A549 (cell line): Measurements from ENCODE around the gene FBXO22. TPM values are rescaled to one million over a fixed set of nuclear protein-coding genes. Genes with fewer than 3 reads are reported as not detected.

Experiments
- ATAC-seq, 2 experiments: fragments of 200-7000 bp in 1 of 2; fragments of >200 bp in 1 of 2; cut with Nextera tagmentation in 1 of 2; cut with Tn5 transposase in 1 of 2; 3 replicates each; pipeline versions ENCODE4 v1.8.0 to v1.9.1; 2018 to 2020; ENCODE audit warnings: mild to moderate bottlenecking in 1 of 2, moderate library complexity in 1 of 2
- CTCF ChIA-PET: fragments of 300-600 bp; sonication (Branson Sonifier 250); formaldehyde crosslinking; extraction: SDS; loops from one replicate; lab custom pipeline; 2021; ENCODE audit warnings: antibody characterized with exemption, inconsistent platforms; lab: Yijun Ruan, JAX
- POLR2A ChIA-PET: fragments of 350-600 bp; formaldehyde crosslinking; extraction: SDS; loops from one replicate; lab custom pipeline; 2021; ENCODE audit warnings: antibody characterized with exemption, inconsistent platforms; lab: Yijun Ruan, JAX
- DNase-seq, 2 experiments: peaks; one replicate each; pipeline versions ENCODE4 v3.0.0 to v3.0.0-alpha.2; 2011 to 2016; ENCODE audit warnings: low read depth in 1 of 2, low spot score in 1 of 2
- FAIRE-seq: peaks from 2 replicates; lab custom pipeline; 2011; peaks lifted over from hg19 to GRCh38; lab: Jason Lieb, UNC
- H3K27ac ChIP-seq, 2 experiments: fragments of >200 bp; sonication (Bioruptor Twin); formaldehyde crosslinking; 3 replicates each; pipeline ENCODE4 v1.5.1; 2016 to 2017
- H3K4me1 ChIP-seq: fragments of >200 bp; sonication (Bioruptor Twin); formaldehyde crosslinking; 3 replicates; pipeline ENCODE4 v1.6.1; 2016
- H3K4me2 ChIP-seq: fragments of >200 bp; sonication (Bioruptor Twin); formaldehyde crosslinking; 3 replicates; pipeline ENCODE4 v1.6.1; 2016
- H3K4me3 ChIP-seq: fragments of >200 bp; sonication (Bioruptor Twin); formaldehyde crosslinking; 3 replicates; pipeline ENCODE4 v1.5.1; 2016
- H3K9me3 ChIP-seq: fragments of >200 bp; sonication (Bioruptor Twin); formaldehyde crosslinking; 3 replicates; pipeline ENCODE4 v1.6.1; 2016
- ATOH8 ChIP-seq: fragments of 250-450 bp; sonication (Bioruptor Pico); IDR thresholded peaks from 2 replicates; pipeline ENCODE4 v1.5.0; 2020; ENCODE audit warnings: low read depth, mild to moderate bottlenecking, moderate library complexity
- CBX8 ChIP-seq: fragments of 200-600 bp; sonication (generic); IDR thresholded peaks from 2 replicates; pipeline ENCODE4 v1.6.1; 2016
- CHD2 ChIP-seq: fragments of 150-350 bp; IDR thresholded peaks from 2 replicates; pipeline ENCODE4 v1.6.1; 2014; ENCODE audit warnings: low read length; ENCODE audit not compliant: partially characterized antibody
- CHD4 ChIP-seq: fragments of 200-600 bp; sonication (generic); IDR thresholded peaks from 2 replicates; pipeline ENCODE4 v1.6.1; 2016; ENCODE audit warnings: antibody characterized with exemption, mild to moderate bottlenecking, borderline replicate concordance
- CTCF ChIP-seq: fragments of >200 bp; sonication (Bioruptor Twin); formaldehyde crosslinking; IDR thresholded peaks from 3 replicates; pipeline ENCODE4 v1.5.1; 2016
- EP300 ChIP-seq, 2 experiments: fragments of >200 bp; sonication (Bioruptor Twin); formaldehyde crosslinking; IDR thresholded peaks; 2 replicates in 1 of 2; 3 replicates in 1 of 2; pipeline ENCODE4 v1.6.1; 2016 to 2017
- GATA3 ChIP-seq: IDR thresholded peaks from 2 replicates; pipeline ENCODE4 v1.6.1; 2012; ENCODE audit warnings: borderline replicate concordance
- HDAC2 ChIP-seq: fragments of 200-600 bp; sonication (generic); IDR thresholded peaks from 2 replicates; pipeline ENCODE4 v1.6.1; 2016
- HMGXB4 ChIP-seq: fragments of 250-450 bp; sonication (Bioruptor Pico); IDR thresholded peaks from 2 replicates; pipeline ENCODE4 v1.5.0; 2021; ENCODE audit warnings: mild to moderate bottlenecking, moderate library complexity, borderline replicate concordance
- HOXA7 ChIP-seq: fragments of 250-450 bp; sonication (Bioruptor Pico); IDR thresholded peaks from 2 replicates; pipeline ENCODE4 v1.5.0; 2020; ENCODE audit warnings: mild to moderate bottlenecking, moderate library complexity
- HOXB13 ChIP-seq: fragments of 250-450 bp; sonication (Bioruptor Pico); IDR thresholded peaks from 2 replicates; pipeline ENCODE4 v1.5.0; 2020; ENCODE audit warnings: low read depth, mild to moderate bottlenecking, moderate library complexity
- HOXB5 ChIP-seq: fragments of 250-450 bp; sonication (Bioruptor Pico); IDR thresholded peaks from 2 replicates; pipeline ENCODE4 v1.5.0; 2020; ENCODE audit warnings: mild to moderate bottlenecking, moderate library complexity
- JUN ChIP-seq, 2 experiments: fragments of >200 bp; sonication (Bioruptor Twin); formaldehyde crosslinking; IDR thresholded peaks; 2 replicates in 1 of 2; 3 replicates in 1 of 2; pipeline ENCODE4 v1.6.1; 2016 to 2017
- MAZ ChIP-seq: fragments of 150-350 bp; IDR thresholded peaks from 2 replicates; pipeline ENCODE4 v1.6.1; 2014; ENCODE audit warnings: antibody characterized with exemption, low read depth, low read length, borderline replicate concordance
- MYC ChIP-seq: IDR thresholded peaks from 2 replicates; pipeline ENCODE4 v1.6.1; 2012; ENCODE audit warnings: mild to moderate bottlenecking, inconsistent platforms, low read length, improper control_type of control experiment, borderline replicate concordance
- NPAS2 ChIP-seq: fragments of 250-450 bp; sonication (Bioruptor Pico); IDR thresholded peaks from 2 replicates; pipeline ENCODE4 v1.8.0; 2022; ENCODE audit warnings: mild to moderate bottlenecking, moderate library complexity, borderline replicate concordance
- PHF8 ChIP-seq: fragments of 200-600 bp; sonication (generic); IDR thresholded peaks from 2 replicates; pipeline ENCODE4 v1.6.1; 2016; ENCODE audit warnings: low read depth, mild to moderate bottlenecking, antibody characterized with exemption, moderate library complexity, borderline replicate concordance
- POLR2AphosphoS2 ChIP-seq: conservative IDR thresholded peaks from 2 replicates; pipeline ENCODE4 v1.6.1; 2012; ENCODE audit warnings: low read length, improper control_type of control experiment, inconsistent platforms
- RAD21 ChIP-seq, 2 experiments: fragments of >200 bp in 1 of 2; sonication (Bioruptor Twin) in 1 of 2; formaldehyde crosslinking in 1 of 2; IDR thresholded peaks in 1 of 2; conservative IDR thresholded peaks in 1 of 2; 2 replicates in 1 of 2; 3 replicates in 1 of 2; pipeline ENCODE4 v1.6.1; 2012 to 2018; ENCODE audit warnings: inconsistent platforms in 1 of 2
- RARB ChIP-seq: fragments of 250-450 bp; sonication (Bioruptor Pico); IDR thresholded peaks from 2 replicates; pipeline ENCODE4 v1.8.0; 2021; ENCODE audit warnings: mild to moderate bottlenecking, moderate library complexity
- RCOR1 ChIP-seq: fragments of 150-350 bp; IDR thresholded peaks from 2 replicates; pipeline ENCODE4 v1.6.1; 2014; ENCODE audit warnings: antibody characterized with exemption, low read length, low read depth
- RFX5 ChIP-seq: fragments of 450-650 bp; IDR thresholded peaks from 2 replicates; pipeline ENCODE4 v1.7.1; 2014; ENCODE audit warnings: antibody characterized with exemption, mild to moderate bottlenecking, moderate library complexity
- TFCP2L1 ChIP-seq: fragments of 250-450 bp; sonication (Bioruptor Pico); IDR thresholded peaks from 2 replicates; pipeline ENCODE4 v1.5.0; 2021; ENCODE audit warnings: mild to moderate bottlenecking
- USF2 ChIP-seq: fragments of 450-650 bp; IDR thresholded peaks from 2 replicates; pipeline ENCODE4 v1.6.1; 2014; ENCODE audit warnings: antibody characterized with exemption
- ZFP36 ChIP-seq: fragments of 450-650 bp; IDR thresholded peaks from 2 replicates; pipeline ENCODE4 v1.6.1; 2014; ENCODE audit warnings: borderline replicate concordance; ENCODE audit not compliant: partially characterized antibody
- ZNF302 ChIP-seq: fragments of 250-450 bp; sonication (Bioruptor Pico); IDR thresholded peaks from 2 replicates; pipeline ENCODE4 v1.9.0; 2021; ENCODE audit warnings: inconsistent platforms, mild to moderate bottlenecking, moderate library complexity
- ZSCAN20 ChIP-seq: fragments of 250-450 bp; sonication (Bioruptor Pico); IDR thresholded peaks from 2 replicates; pipeline ENCODE4 v1.8.0; 2022; ENCODE audit warnings: mild to moderate bottlenecking, moderate library complexity
- WGBS: methylation state at CpG from one replicate; pipeline ENCODE4 v1.1.6; 2017; ENCODE audit errors: missing lambda C conversion rate; 5-methylcytosine and 5-hydroxymethylcytosine counted together
- polyA plus RNA-seq, 4 experiments: library from polyadenylated mRNA; depleted of rRNA in 3 of 4; stranded (reverse); fragments of >200 nt; fragmentation: RNase III in 1 of 4; extraction: RNeasy Plus Mini Kit Qiagen cat#74134 plus additional on column Dnase treatment in 1 of 4; gene quantifications; 2 replicates in 3 of 4; 3 replicates in 1 of 4; pipeline ENCODE4 v1.2.3, GENCODE V29; 2011 to 2017
- TF ChIP-seq, protein P1 (sequence below): fragments of 200-600 bp; sonication (generic); IDR thresholded peaks from 2 replicates; pipeline ENCODE4 v1.6.1; 2016; ENCODE audit warnings: antibody characterized with exemption, mild to moderate bottlenecking, moderate library complexity

Gene FBXO22
- polyA plus RNA-seq, 2 of the 4 experiments (the other 2 are of a cell fraction) = 75.1 to 133 TPM

DNA sequence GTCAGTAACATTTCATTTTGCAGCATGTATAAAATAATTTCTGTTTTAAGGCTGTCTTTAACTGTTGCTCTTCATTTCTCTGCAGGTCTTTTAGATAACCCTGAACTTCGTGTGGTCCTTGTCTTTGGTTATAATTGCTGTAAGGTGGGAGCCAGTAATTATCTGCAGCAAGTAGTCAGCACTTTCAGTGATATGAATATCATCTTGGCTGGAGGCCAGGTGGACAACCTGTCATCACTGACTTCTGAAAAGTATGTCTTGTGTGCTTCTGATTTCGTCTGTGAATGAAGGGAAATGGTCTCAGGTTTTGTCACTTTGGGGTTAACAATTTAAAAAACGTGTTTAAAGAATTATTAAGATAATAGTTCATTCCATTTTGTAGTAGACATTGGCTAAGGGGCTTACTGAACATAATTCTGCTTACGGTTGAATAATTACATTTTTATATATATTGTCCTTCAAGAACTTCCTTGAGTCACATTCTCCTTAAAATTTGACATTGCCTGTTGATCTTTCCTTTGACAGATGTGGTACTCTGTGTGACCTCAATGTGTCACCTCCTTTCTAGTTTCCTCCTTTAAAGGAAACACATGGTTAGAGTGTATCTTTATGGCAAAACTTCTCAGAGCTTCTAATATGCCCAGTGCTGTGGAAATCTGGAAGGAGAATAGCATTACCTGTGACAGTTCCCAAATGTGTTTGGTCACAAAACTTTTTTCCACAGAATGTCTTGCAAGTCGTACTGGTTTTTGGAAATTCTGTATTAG lies 26.3 kb downstream of the FBXO22 start:
- Histone ChIP-seq H3K4me3 (no peak overlapping the region), H3K4me2 (no peak overlapping the region), H3K9me3 (no peaks in the 10 kb centered on the region), H3K27ac (no peak overlapping the region), H3K4me1 (no peaks in the 10 kb centered on the region)
- CTCF ChIA-PET = interaction anchor here (0.6 to 6.1 kb wide), 20 partner anchors 9 to 304 kb away, joined by 3 to 55 read pairs (median 4); partner anchors contain the start of gene TMEM266
- TF ChIP-seq PHF8 = no peak
- TF ChIP-seq CHD2 = no peak
- no peak for TF ChIP-seq GATA3
- TF ChIP-seq HDAC2 = no peak
- TF ChIP-seq HOXB13 = no peak
- TF ChIP-seq JUN (IDR thresholded peaks at IDR 0.05) = no peak
- TF ChIP-seq HOXA7 (CRISPR knock-in tag) = no peak
- TF ChIP-seq ATOH8 (CRISPR knock-in tag) = no peak
- no peak for TF ChIP-seq EP300 (IDR thresholded peaks at IDR 0.05)
- TF ChIP-seq, protein P1, sequence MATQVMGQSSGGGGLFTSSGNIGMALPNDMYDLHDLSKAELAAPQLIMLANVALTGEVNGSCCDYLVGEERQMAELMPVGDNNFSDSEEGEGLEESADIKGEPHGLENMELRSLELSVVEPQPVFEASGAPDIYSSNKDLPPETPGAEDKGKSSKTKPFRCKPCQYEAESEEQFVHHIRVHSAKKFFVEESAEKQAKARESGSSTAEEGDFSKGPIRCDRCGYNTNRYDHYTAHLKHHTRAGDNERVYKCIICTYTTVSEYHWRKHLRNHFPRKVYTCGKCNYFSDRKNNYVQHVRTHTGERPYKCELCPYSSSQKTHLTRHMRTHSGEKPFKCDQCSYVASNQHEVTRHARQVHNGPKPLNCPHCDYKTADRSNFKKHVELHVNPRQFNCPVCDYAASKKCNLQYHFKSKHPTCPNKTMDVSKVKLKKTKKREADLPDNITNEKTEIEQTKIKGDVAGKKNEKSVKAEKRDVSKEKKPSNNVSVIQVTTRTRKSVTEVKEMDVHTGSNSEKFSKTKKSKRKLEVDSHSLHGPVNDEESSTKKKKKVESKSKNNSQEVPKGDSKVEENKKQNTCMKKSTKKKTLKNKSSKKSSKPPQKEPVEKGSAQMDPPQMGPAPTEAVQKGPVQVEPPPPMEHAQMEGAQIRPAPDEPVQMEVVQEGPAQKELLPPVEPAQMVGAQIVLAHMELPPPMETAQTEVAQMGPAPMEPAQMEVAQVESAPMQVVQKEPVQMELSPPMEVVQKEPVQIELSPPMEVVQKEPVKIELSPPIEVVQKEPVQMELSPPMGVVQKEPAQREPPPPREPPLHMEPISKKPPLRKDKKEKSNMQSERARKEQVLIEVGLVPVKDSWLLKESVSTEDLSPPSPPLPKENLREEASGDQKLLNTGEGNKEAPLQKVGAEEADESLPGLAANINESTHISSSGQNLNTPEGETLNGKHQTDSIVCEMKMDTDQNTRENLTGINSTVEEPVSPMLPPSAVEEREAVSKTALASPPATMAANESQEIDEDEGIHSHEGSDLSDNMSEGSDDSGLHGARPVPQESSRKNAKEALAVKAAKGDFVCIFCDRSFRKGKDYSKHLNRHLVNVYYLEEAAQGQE = no peak
- no peak for TF ChIP-seq CHD4
- TF ChIP-seq RCOR1 = no peak
- no peak for TF ChIP-seq ZFP36
- TF ChIP-seq HOXB5 = no peak
- TF ChIP-seq TFCP2L1 = no peak
- no peak for TF ChIP-seq CTCF
- no peak for TF ChIP-seq ZSCAN20
- no peak for TF ChIP-seq MYC
- TF ChIP-seq MAZ = no peak
- ATAC-seq (no peak), DNase-seq (no peak), FAIRE-seq (peak; percentile 82)
- POLR2A ChIA-PET = interaction anchor here (1.5 kb wide), 1 partner anchor 129 kb away, joined by 5 read pairs; the partner anchor contains the start of gene TMEM266
- 65% methylated on average over 5 of the region's 5 CpGs for WGBS

- H3K9me3 ChIP-seq = no peaks in the 10 kb centered on the region
- ATAC-seq (no peak), DNase-seq (no peak), FAIRE-seq (no peak)
- ChIA-PET POLR2A (no interaction called here), CTCF (interaction anchor here (0.6 to 6.1 kb wide), 9 partner anchors 10 to 246 kb away, joined by 3 to 55 read pairs (median 5); no protein-coding TSS in a partner anchor)
- H3K4me3 ChIP-seq = no peak overlapping the region
- 86% methylated on average over 2 of the region's 2 CpGs for WGBS
- H3K4me2 ChIP-seq = no peak overlapping the region
- H3K4me1 ChIP-seq = no peaks in the 10 kb centered on the region
- H3K27ac ChIP-seq = no peak overlapping the region
- TF ChIP-seq HOXA7 (CRISPR knock-in tag) = no peak
- no peak for TF ChIP-seq TFCP2L1
- TF ChIP-seq ZFP36 = no peak
- TF ChIP-seq RFX5 = no peak
- TF ChIP-seq POLR2AphosphoS2 = no peak
- no peak for TF ChIP-seq NPAS2 (CRISPR knock-in tag)
- no peak for TF ChIP-seq RAD21 (conservative IDR thresholded peaks at IDR 0.05 in 1 of 2, IDR thresholded peaks at IDR 0.05 in 1 of 2)
- TF ChIP-seq CBX8 = no peak
- TF ChIP-seq RARB = no peak
- no peak for TF ChIP-seq USF2
- no peak for TF ChIP-seq ZNF302
- TF ChIP-seq HMGXB4 (CRISPR knock-in tag) = no peak
Measured at GRCh38 chr15:75930866-75931265, 27.2 kb downstream of the FBXO22 start.
